GM19351 (cell line): ENCODE results near the gene CNIH2.
"Not testable (repeated sequence)": the region's sequence is repeated elsewhere in the genome, so short reads cannot be mapped to it uniquely, and the experiment has no call there.

ENCODE experiments used
- ATAC-seq: cut with Tn5 transposase; IDR thresholded peaks from one replicate; pipeline ENCODE4 v1.9.1; 2021; ENCODE audit warnings: mild to moderate bottlenecking, moderate library complexity; ENCODE audit not compliant: unreplicated experiment

CNIH2 gene

GRCh38 chr11:66313321-66314185 is 35.6 kb downstream of the CNIH2 start:
- ATAC-seq = no peak

GRCh38 chr11:66314186-66314501 is 36.2 kb downstream of the CNIH2 start:
- no peak for ATAC-seq

- ATAC-seq = no peak
These were observed 36.9 kb downstream of the CNIH2 start for GRCh38 chr11:66314561-66315497.

- no peak for ATAC-seq
These were observed 37.5 kb downstream of the CNIH2 start for GRCh38 chr11:66315498-66315885.

- no peak for ATAC-seq
These were observed 38.2 kb downstream of the CNIH2 start for GRCh38 chr11:66315921-66316811.

- ATAC-seq = no peak
These were observed 38.9 kb downstream of the CNIH2 start, which contains the start of gene CD248 for GRCh38 chr11:66316849-66317251. TSS of gene CD248 (minus strand) at chr11:66317044. CDS start at chr11:66317027, 17 bp downstream.

- ATAC-seq = no peak
These were observed 39.3 kb downstream of the CNIH2 start for GRCh38 chr11:66317322-66317722.

- no peak for ATAC-seq
These were observed 40.0 kb downstream of the CNIH2 start for GRCh38 chr11:66317723-66318599.

- ATAC-seq = no peak
These were observed 40.6 kb downstream of the CNIH2 start for GRCh38 chr11:66318600-66318970.

GRCh38 chr11:66320289-66320688 is 42.3 kb downstream of the CNIH2 start:
- not testable (repeated sequence) for ATAC-seq

- not testable (repeated sequence) for ATAC-seq
These were observed 42.8 kb downstream of the CNIH2 start for GRCh38 chr11:66320748-66321147.

- ATAC-seq = no peak
These were observed 43.6 kb downstream of the CNIH2 start for GRCh38 chr11:66321606-66322005.

- ATAC-seq = no peak
These were observed 44.9 kb downstream of the CNIH2 start for GRCh38 chr11:66322732-66323427.

GRCh38 chr11:66323684-66324083 is 45.7 kb downstream of the CNIH2 start:
- ATAC-seq = no peak

GRCh38 chr11:66324664-66325063 is 46.7 kb downstream of the CNIH2 start:
- no peak for ATAC-seq

GRCh38 chr11:66325263-66325671 is 47.3 kb downstream of the CNIH2 start:
- ATAC-seq = no peak

GRCh38 chr11:66326261-66327111 is 48.5 kb downstream of the CNIH2 start:
- no peak for ATAC-seq
